ENCODE data around the gene BICDL1.

GRCh38 chr12:120051535-120051934 lies 62.5 kb downstream of the BICDL1 start:
- TF ChIP-seq, protein P1, sequence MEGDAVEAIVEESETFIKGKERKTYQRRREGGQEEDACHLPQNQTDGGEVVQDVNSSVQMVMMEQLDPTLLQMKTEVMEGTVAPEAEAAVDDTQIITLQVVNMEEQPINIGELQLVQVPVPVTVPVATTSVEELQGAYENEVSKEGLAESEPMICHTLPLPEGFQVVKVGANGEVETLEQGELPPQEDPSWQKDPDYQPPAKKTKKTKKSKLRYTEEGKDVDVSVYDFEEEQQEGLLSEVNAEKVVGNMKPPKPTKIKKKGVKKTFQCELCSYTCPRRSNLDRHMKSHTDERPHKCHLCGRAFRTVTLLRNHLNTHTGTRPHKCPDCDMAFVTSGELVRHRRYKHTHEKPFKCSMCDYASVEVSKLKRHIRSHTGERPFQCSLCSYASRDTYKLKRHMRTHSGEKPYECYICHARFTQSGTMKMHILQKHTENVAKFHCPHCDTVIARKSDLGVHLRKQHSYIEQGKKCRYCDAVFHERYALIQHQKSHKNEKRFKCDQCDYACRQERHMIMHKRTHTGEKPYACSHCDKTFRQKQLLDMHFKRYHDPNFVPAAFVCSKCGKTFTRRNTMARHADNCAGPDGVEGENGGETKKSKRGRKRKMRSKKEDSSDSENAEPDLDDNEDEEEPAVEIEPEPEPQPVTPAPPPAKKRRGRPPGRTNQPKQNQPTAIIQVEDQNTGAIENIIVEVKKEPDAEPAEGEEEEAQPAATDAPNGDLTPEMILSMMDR (IDR thresholded peaks at IDR 0.05), result no peak
- TF ChIP-seq POLR2A (IDR thresholded peaks at IDR 0.05), result no peak

Data from testis (tissue), 2 donors.